Measurements from ENCODE around the gene PROB1.
"Not testable (repeated sequence)": the region's sequence is repeated elsewhere in the genome, so short reads cannot be mapped to it uniquely, and the experiment has no call there.

The PROB1 gene

DNA sequence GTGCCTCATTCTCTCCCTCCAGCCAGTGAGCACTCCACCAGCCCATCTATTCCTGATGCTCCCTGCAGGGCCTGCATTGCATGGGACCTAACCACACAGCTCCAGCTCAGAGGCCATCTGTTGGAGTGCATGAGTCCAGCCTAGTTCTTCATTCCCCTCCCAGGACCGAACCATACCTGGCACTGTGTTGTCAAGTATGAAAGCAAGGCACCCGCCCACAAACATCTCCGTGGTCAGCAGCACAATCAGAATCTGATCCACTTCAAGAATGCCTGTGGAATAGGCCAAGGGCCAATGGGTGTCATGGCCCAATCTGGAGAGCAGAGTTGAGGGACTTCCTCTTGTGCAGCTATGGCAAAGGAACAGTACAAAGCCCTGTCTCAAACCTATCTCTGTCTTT lies 17.7 kb downstream of the PROB1 start:
- no peak for DNase-seq

DNA sequence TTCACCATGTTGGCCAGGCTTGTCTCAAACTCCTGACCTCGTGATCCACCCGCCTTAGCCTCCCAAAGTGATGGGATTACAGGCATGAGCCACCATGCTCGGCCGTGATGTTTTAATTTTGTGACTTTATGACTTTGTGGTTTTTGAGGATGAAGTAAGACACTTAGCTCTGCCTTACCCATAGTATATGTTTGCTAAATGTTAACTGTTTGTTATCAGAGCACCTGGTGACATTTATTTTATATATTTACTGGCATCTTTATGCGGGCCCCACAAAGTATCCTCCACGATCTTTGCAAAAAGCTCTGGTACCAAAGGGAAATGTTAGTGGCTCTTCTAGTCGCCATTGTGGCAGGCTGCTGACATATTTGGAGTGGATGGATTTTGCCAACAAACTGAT lies 18.5 kb downstream of the PROB1 start:
- no peak for DNase-seq

DNA sequence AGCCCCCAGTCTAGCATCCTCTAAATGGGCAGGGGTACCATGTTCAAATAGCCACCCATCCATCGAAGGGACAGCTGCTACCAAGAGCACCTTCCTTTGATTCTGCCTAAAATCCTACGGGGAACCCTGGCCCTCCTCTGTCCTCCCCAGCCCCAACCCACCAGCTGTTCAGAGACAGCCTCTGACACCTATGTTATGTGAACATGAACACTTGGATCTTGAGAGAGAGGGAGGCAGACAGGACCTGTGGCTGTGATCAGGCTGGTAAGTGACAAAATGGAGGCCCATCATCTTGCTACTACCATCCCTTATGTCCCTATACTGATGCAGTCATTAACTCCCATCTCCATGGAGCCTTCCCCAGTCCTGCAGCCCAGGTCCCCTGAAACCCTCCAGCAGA lies 20.0 kb downstream of the PROB1 start:
- no peak for DNase-seq

DNA sequence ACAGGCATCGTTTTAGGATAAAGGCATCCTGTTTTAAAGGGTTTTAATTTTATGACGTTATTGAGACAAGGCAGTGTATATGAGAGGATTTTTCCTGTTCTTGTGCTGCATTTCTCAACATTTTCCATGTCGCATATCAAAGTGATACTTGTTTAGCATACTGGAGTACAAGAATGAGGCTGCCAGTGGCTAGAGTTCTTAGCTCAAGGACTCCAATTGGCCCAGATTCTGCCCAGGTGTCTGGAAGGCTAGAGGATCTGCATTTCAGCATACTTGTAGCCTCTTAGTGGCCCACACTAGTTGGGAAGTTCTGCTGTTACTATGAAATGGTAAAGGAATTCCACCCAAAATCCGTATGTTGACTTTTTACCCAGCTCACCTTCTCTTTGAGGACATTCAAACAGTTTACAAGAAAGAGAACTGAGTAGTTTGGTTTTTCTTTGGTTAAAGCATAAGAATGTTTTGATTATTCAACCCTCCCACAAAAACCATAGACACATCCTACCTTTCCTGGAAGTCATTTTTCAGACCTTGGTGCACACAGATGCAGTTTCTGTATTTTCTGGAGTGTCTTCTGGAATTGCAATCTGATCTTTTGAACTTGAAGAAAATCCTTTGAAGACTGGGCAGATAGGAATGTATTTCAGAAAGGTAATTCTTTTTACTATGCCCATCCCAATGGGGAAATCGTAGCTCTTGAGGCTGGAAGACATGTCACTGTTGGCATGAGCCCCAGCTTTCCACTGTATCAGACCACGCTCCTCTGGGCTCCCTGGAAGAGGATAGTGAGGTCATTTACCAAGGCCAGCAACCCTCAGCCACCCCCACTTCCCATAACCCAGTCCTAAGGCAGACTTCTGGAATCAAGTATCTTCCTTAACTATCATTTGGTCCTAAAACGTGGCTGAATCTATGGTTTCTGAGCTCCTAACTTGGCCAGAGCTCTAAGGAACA lies 23.1 kb downstream of the PROB1 start:
- DNase-seq, result no peak

DNA sequence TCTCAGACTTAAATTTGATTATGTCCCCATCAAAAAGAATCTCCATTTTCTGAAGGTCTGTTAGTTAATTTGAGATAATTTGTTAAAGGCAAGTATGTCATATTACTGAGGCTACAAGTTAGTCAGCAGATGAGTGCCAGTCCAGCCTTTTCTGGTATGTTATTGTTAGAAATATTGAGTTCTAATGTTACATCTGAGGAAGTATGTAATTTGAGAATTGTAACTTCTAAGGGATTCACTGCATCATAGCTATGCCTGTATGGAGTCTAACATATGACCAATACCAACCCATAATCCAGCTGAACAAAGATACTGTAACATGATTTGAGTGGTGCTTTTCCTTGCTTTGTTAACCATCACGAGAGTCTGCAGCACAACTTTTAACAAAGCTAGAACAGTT lies 25.7 kb downstream of the PROB1 start:
- DNase-seq, result no peak

DNA sequence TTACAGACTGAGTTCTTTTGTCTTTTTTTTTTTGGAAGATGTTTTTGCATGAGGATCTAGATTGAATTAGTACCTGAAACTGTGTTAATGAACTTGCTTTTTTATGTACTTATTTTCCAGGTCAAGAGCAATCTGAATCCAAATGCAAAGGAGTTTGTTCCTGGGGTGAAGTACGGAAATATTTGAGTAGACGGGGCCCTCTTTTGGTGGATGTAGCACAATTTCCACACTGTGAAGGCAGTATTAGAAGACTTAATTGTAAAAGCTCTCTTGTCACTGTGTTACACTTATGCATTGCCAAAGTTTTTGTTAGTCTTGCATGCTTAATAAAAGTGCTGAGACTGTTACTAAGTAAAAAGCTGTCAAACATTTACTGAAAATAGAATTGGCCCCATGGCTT lies 26.3 kb downstream of the PROB1 start:
- DNase-seq, result no peak

DNA sequence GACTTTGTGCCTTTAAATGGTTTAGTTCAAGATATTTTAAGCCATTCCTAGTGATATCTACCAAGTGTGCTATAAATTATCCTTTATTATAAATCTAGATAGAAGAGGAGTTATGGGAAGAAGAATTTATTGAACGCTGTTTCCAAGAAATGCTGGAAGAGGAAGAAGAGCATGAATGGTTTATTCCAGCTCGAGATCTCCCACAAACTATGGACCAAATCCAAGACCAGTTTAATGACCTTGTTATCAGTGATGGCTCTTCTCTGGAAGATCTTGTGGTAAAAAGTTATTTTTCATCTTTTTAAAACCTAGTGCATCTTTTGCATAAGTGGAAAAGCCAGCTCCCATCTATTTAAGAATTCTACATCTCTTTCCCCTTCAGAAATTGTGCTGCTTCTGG lies 30.4 kb downstream of the PROB1 start:
- no peak for DNase-seq

DNA sequence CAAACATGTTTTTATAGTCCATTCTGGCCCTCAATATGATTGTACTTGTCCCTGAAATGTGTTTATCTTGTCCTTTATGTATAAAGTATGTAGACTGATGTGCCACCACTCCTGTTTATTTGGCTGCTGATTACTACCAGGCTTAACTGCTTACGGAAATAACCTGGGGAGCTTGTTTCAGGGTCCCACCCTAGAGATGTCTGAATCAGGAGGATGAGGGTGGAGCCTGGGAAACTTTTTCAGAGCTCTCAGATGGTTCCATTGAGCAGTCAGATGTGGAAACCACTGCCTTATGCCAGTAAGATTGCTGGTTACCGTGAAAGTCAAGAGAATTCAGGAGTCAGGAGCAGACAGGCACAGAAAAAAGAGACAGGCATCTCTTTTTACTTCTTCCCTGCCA lies 31.0 kb downstream of the PROB1 start:
- DNase-seq, result no peak

DNA sequence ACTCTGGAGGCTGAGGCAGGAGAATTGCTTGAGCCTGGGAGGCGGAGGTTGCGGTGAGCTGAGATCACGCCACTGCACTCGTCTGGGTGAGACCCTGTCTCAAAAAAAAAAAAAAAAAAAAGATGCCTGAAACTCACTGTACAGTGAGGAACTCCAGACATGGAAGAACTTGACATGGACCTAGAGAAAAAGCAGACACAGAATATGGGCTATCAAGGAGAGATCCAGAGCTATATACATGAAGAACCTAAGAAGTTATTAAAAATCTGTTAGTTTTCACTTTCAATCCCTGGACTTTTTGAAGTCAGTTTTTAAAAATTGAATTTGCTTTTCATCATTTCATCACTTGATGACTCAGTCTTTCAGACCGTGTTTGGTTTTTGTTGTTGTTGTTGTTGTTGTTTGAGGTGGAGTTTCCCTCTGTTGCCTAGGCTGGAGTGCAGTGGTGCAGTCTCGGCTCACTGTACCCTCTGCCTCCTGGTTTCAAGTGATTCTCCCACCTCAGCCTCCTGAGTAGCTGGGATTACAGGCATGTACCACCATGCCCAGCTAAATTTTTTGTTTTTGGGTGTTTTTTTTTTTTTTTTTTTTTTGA lies 33.0 kb downstream of the PROB1 start:
- DNase-seq, result no peak

DNA sequence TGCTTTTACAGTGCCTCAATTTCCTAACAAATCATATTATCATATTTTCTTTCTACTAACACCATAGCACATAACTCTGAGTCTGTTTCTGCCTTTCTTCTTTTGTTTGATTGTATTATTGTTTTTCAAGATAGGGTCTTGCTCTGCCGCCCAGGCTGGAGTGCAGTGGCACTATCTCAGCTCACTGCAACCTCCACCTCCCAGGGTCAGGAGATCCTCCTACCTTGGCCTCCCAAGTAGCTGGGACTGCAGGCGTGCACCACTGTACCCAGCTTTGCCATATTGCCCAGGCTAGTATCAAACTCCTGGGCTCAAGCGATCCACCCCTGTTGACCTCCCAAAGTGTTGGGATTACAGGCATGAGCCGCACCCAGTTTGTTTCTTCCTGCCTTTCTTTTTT lies 34.5 kb downstream of the PROB1 start:
- DNase-seq, result no peak

DNA sequence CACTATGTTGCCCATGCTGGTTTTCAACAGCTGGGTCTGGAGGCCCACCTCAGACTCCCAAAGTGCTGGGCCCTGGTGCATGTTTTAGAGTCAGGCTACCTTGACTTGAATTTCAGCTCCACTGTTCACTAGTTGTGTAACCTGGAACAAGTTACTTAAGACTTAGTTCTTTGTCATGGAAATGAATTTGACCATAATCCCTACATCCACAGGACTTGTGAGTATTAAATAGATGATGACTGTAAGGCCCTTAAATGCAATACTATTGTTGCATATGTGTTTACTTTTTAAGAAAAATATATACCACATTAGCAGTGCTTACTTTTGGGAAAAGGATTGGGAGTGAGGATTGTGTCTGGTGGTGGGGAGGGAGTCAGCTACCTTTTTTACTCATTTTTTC lies 36.8 kb downstream of the PROB1 start:
- no peak for DNase-seq

DNA sequence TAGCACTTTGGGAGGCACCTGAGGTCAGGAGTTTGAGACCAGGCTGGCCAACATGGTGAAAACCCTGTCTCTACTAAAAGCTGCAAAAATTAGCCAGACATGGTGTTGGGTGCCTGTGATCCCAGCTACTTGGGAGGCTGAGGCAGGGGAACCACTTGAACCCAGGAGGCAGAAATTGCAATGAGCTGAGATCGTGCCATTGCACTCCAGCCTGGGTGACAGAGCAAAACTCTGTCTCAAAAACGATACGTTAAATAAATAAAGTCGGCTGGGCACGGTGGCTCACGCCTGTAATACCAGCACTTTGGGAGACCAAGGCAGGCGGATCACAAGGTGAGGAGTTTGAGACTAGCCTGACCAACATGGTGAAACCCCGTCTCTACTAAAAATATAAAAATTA lies 39.0 kb downstream of the PROB1 start:
- DNase-seq, result not testable (repeated sequence)

DNA sequence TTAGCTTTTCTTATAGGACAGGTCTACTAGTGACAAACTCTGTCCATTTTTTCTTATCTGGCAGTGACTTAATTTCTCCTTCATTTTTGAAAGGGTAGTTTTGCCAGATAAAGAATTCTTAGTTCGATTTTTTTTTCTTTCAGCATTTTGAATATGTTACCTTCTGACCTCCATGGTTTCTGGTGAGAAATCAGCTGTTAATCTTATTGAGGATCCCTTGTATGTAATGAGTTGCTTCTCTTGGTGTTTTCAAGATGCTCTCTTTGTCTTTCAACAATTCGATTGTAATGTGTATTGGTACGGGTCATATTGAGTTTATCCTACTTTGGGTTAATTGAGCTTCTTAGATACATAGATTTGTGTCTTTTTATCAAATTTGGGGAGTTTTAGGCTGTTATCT lies 40.7 kb downstream of the PROB1 start:
- no peak for DNase-seq

DNA sequence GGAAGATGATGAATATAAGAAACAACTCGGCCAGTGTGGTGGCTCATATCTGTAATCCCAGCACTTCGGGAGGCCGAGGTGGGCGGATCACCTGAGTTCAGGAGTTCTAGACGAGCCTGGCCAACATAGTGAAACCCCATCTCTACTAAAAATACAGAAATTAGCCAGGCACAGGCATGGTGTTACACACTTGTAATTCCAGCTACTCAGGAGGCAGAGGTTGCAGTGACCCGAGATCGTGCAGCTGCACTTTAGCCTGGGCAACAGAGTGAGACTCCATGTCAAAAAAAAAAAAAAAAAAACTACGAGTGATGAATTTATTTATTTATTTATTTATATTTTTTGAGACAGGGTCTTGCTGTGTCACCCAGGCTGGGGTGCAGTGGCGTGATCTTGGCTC lies 47.0 kb downstream of the PROB1 start:
- DNase-seq, result not testable (repeated sequence)

DNA sequence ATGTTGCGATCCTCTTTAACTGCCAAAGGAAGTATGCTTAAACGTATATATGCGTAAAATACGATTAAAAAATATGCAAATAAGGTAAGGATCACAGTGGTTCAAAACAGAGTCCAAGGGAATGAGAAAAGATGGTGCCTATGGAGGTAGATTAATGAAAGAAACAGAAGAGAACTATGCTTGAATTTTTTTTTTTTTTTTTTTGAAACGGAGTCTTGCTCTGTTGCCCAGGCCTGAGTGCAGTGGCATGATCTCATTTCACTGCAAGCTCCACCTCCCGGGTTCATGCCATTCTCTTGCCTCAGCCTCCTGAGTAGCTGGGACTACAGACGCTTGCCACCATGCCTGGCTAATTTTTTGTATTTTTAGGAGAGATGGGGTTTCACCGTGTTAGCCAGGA lies 49.5 kb downstream of the PROB1 start:
- DNase-seq, result not testable (repeated sequence)

DNA sequence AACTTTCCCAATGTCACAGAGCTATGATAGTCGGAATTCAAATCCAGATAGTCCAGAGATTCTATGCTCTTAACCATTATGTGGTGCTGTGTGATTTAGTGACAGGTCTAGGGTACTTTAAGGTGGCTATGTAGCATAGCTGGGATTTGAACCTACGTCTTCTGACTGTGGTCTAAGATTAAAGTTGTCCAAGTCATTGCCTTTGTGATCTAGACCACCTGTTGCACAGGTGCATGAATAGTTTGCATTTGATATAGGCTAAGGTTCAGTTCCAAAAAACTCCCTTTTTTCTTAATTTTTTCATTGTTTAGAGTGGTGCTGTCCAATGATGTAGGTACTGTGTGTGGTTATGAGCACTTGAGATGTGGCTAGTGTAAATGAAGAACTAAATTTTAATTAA lies 50.7 kb downstream of the PROB1 start:
- no peak for DNase-seq

DNA sequence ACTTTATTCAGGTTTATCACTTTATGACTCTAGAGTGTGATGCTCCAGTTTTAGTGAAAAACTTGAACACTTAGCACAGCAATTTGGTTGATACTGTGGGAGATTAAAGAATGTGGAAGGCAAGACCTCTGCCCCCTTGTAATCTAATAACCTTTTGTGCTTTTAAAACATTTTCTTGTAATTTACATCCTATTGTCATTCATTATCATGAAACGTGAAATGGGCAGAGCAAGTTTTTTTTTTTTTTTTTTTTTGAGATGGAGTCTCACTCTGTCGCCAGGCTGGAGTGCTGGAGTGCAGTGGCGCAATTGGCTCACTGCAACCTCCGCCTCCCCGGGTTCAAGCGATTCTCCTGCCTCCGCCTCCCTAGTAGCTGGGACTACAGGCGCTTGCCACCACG lies 51.4 kb downstream of the PROB1 start:
- no peak for DNase-seq

DNA sequence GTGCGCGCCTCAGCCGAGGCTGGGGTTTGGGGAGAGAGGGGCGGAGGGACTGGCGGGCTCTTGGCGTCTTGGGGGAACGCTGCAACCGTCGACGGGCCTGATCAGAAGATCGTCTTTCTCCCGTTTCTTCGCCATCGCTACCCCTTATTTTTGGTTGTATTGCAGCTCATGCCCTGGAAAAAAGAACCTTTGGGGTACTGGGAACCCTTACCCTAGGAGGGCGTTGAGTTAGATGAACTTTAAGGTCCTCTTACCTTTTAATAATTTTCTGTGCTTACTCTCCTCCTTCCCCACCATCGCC lies 52.5 kb downstream of the PROB1 start:
- DNase-seq, result no peak

DNA sequence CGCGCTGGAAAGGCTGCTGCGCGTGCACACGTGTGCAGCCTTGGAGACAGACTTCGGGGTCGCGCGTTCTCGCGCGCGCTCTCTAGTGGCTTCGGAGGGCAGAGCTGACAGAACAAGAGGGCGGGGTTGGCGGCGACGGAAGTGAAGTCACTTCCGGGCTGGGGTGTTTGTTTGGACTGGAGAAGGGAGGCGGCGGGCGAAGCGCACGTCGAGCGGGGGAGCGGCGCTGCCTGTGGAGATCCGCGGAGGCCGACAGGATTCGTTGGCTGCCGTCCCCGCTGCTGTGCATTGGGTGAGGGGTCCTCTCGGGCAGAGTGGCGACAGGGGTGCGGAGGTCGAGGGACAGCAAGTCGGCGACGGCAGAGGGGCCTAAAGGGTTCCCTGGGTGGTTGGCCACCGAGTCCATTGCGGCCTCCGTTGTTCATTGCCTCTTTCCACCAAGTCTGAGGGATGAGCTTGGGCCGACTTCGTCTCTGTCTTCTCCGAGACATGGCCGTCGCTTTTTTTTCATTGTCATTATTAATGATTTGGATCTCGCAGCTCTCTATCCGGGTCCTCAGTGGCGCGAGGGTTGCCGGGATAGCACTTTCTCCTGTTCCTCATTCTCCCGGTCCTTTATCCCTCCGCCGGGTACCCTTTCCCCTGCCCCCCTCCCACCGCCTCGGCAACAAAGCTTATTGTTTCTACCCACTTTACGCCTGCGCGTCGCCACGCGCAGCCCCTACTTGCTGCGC lies 53.0 kb downstream of the PROB1 start, which contains the start of gene PAIP2:
Gene PAIP2, plus strand, starts transcription at position 166 of the 734 bp plus-strand sequence. CDS start 21,931 bp downstream, outside the sequence.
- DNase-seq, result peak; percentile 94

DNA sequence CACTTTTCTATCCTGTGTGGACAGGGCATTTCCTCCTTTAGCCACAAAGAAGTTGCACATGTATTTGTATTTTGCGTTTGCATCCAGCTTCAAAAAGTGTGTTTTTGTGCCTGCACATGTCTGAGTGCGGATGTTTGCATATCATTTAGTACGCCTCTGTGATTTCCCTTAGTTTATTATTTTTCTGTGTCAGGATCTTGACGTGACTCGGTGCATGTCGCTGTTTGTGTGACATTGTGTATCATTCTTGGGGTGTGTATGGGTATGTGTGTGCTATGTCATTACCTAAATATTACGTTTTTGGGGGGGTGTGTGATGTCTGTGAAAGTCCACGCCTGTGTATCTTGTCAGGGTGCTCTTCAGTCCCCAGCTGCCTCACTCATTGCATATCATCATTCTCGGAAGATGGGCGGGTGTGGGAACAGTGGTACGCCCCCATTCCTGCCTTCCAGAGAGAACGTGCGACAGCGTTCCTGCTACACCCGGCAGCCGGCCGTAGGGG lies 53.7 kb downstream of the PROB1 start:
- no peak for DNase-seq
